Measurements from ENCODE around the gene ANXA9.

GRCh38 chr1:150964164-150964489, 18.0 kb upstream of the ANXA9 start:
- TF ChIP-seq, protein P1, sequence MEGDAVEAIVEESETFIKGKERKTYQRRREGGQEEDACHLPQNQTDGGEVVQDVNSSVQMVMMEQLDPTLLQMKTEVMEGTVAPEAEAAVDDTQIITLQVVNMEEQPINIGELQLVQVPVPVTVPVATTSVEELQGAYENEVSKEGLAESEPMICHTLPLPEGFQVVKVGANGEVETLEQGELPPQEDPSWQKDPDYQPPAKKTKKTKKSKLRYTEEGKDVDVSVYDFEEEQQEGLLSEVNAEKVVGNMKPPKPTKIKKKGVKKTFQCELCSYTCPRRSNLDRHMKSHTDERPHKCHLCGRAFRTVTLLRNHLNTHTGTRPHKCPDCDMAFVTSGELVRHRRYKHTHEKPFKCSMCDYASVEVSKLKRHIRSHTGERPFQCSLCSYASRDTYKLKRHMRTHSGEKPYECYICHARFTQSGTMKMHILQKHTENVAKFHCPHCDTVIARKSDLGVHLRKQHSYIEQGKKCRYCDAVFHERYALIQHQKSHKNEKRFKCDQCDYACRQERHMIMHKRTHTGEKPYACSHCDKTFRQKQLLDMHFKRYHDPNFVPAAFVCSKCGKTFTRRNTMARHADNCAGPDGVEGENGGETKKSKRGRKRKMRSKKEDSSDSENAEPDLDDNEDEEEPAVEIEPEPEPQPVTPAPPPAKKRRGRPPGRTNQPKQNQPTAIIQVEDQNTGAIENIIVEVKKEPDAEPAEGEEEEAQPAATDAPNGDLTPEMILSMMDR (IDR thresholded peaks at IDR 0.05), result no peak
- TF ChIP-seq EZH2 (IDR thresholded peaks at IDR 0.05), result no peak
